Mucosa of stomach (tissue), 1 donor: ENCODE measurements around the gene BRSK2.

Experiments
- H3K27me3 ChIP-seq: one replicate; pipeline ENCODE4 v1.7.0; 2013; ENCODE audit warnings: mild to moderate bottlenecking, low read length; ENCODE audit not compliant: control insufficient read depth, insufficient read depth
- H3K36me3 ChIP-seq: one replicate; pipeline ENCODE4 v1.7.0; 2013; ENCODE audit warnings: low read length; ENCODE audit not compliant: control insufficient read depth, insufficient read depth
- H3K4me1 ChIP-seq: one replicate; pipeline ENCODE4 v1.7.0; 2013; ENCODE audit warnings: mild to moderate bottlenecking, low read length; ENCODE audit not compliant: control insufficient read depth, insufficient read depth
- H3K4me3 ChIP-seq: one replicate; pipeline ENCODE4 v1.7.0; 2013; ENCODE audit warnings: low read length
- H3K9ac ChIP-seq: one replicate; pipeline ENCODE4 v1.7.0; 2013; ENCODE audit warnings: mild to moderate bottlenecking, low read length, moderate library complexity
- H3K9me3 ChIP-seq: one replicate; pipeline ENCODE4 v1.7.0; 2013; ENCODE audit warnings: mild to moderate bottlenecking, low read length, moderate library complexity; ENCODE audit not compliant: control insufficient read depth
- donor health status: Pancreatic carcinoma.

BRSK2 gene

DNA sequence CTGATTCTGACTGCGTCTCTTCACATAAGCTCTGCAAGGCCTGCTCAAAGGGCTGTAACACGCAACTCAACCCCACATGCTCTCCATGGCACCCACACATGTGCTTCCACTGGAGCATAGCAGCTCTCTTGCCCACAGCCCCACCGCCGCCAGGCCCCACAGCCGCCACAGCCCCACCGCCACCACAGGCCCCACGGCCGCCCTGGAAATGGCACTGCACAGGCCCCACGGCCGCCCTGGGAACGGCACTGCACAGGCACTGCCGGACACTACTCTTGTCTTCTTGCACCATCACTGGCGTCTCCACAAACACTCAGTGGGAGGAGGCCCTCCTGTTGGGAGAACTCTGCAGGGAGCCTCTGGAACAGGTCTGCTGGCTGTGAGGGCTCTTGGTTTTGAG lies 88.3 kb downstream of the BRSK2 start:
- no peak overlapping the region for H3K4me3 ChIP-seq
- no peak overlapping the region for H3K9ac ChIP-seq
- H3K27me3 ChIP-seq = no peaks in the 10 kb centered on the region
- H3K36me3 ChIP-seq = no peaks in the 10 kb centered on the region
- peaks cover 8% of the 10 kb centered on the region for H3K4me1 ChIP-seq
- H3K9me3 ChIP-seq = no peaks in the 10 kb centered on the region

- H3K36me3 ChIP-seq = no peaks in the 10 kb centered on the region
- no peak overlapping the region for H3K9ac ChIP-seq
- no peaks in the 10 kb centered on the region for H3K9me3 ChIP-seq
- peaks cover 8% of the 10 kb centered on the region for H3K4me1 ChIP-seq
- no peak overlapping the region for H3K4me3 ChIP-seq
- H3K27me3 ChIP-seq = no peaks in the 10 kb centered on the region
Observed at GRCh38 chr11:1478544-1478943, 88.8 kb downstream of the BRSK2 start.

DNA sequence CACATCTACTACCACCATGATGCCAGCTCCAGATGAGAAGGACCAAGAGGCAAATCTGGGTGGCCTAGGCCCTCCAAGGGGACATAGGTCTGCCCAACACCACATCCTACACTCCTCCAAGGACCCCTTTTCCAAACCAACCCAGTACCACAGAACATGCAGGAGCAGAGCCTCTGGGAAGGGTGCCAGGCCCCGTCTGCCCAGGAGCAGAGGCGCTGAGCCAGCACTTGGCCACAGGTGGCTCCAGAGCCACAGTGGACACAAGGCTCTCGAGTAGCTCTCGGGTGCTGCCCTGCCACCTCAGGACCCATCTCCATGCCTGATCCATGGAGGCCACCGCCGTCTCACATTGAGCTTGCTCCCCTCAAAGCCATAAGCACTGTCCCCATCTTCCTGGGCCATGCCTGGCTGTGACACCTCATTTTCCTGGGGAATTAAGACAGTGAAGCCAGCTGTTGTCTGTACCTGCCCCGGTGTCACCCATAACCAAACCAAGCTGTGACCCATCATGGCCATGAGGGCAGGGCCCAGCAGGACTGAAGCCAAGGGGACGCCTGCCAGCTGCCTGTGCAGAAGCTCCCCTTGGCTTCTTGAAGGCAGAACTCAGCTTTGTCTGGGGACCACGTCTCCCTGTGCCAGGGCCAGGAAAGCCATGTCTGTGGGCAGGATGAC lies 89.4 kb downstream of the BRSK2 start:
- no peaks in the 10 kb centered on the region for H3K36me3 ChIP-seq
- no peaks in the 10 kb centered on the region for H3K27me3 ChIP-seq
- H3K9ac ChIP-seq = no peak overlapping the region
- peaks cover 12% of the 10 kb centered on the region for H3K4me1 ChIP-seq
- no peak overlapping the region for H3K4me3 ChIP-seq
- H3K9me3 ChIP-seq = no peaks in the 10 kb centered on the region

- no peaks in the 10 kb centered on the region for H3K36me3 ChIP-seq
- H3K9me3 ChIP-seq = no peaks in the 10 kb centered on the region
- H3K4me1 ChIP-seq = peaks cover 13% of the 10 kb centered on the region
- H3K27me3 ChIP-seq = no peaks in the 10 kb centered on the region
- no peak overlapping the region for H3K4me3 ChIP-seq
- H3K9ac ChIP-seq = no peak overlapping the region
Observed at GRCh38 chr11:1479678-1480118, 90.0 kb downstream of the BRSK2 start.

- Histone ChIP-seq H3K9ac (no peak overlapping the region), H3K27me3 (no peaks in the 10 kb centered on the region), H3K36me3 (no peaks in the 10 kb centered on the region), H3K4me3 (no peak overlapping the region), H3K9me3 (no peaks in the 10 kb centered on the region), H3K4me1 (peaks cover 18% of the 10 kb centered on the region)
Observed at GRCh38 chr11:1480191-1480554, 90.4 kb downstream of the BRSK2 start.

GRCh38 chr11:1480555-1481482 lies 91.1 kb downstream of the BRSK2 start:
- H3K9me3 ChIP-seq = no peaks in the 10 kb centered on the region
- no peaks in the 10 kb centered on the region for H3K36me3 ChIP-seq
- H3K27me3 ChIP-seq = no peaks in the 10 kb centered on the region
- no peak overlapping the region for H3K4me3 ChIP-seq
- peaks cover 24% of the 10 kb centered on the region for H3K4me1 ChIP-seq
- H3K9ac ChIP-seq = no peak overlapping the region

DNA sequence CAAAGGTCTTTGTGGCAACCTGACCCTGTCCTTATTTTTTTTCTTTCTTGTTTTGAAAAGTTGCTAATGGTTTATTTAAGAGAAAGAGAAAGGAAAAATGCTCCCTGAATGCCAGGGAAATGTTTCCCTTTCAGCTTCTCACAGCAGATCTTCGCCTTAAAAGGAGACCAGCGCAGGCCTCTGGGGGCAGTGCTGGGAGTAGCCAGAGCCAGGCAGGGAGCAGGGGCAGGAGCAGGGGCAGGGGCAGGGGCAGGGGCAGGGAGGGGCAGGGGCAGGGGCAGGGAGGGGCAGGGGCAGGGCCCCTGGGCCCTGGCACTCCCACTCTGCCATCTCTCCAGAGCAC lies 91.7 kb downstream of the BRSK2 start:
- H3K4me3 ChIP-seq = no peak overlapping the region
- H3K36me3 ChIP-seq = no peaks in the 10 kb centered on the region
- H3K27me3 ChIP-seq = no peaks in the 10 kb centered on the region
- peaks cover 30% of the 10 kb centered on the region for H3K4me1 ChIP-seq
- H3K9ac ChIP-seq = no peak overlapping the region
- H3K9me3 ChIP-seq = no peaks in the 10 kb centered on the region

DNA sequence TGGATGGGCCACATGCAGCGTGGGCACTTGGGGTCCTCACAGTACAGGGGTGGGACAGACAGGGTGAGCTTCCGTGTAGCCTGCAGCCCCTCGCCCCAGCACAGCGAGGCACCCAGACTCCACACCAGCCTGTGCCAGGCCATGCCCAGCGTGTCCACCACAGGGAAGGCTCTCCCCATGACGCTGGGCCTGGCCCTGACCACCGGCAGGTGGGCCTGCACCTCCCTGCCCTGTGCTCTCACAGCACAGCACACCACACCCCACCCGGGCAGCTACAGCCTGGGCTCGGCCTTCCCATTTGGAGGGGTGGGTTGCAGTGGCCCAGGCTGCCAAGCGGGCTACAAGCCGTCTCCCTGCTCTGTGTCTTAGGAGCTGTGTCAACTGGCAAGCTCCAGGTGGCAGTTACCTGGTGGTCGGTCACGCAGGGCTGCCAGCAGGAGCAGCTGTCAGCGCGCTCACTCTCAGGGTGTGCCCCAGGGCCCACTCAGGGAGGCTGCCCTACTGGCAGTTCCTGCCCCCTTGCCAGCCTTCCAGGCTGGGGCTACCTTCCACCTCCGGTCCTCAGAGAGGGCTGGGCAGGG lies 92.2 kb downstream of the BRSK2 start:
- no peak overlapping the region for H3K4me3 ChIP-seq
- H3K9ac ChIP-seq = no peak overlapping the region
- H3K27me3 ChIP-seq = no peaks in the 10 kb centered on the region
- no peaks in the 10 kb centered on the region for H3K9me3 ChIP-seq
- H3K36me3 ChIP-seq = no peaks in the 10 kb centered on the region
- peaks cover 35% of the 10 kb centered on the region for H3K4me1 ChIP-seq

DNA sequence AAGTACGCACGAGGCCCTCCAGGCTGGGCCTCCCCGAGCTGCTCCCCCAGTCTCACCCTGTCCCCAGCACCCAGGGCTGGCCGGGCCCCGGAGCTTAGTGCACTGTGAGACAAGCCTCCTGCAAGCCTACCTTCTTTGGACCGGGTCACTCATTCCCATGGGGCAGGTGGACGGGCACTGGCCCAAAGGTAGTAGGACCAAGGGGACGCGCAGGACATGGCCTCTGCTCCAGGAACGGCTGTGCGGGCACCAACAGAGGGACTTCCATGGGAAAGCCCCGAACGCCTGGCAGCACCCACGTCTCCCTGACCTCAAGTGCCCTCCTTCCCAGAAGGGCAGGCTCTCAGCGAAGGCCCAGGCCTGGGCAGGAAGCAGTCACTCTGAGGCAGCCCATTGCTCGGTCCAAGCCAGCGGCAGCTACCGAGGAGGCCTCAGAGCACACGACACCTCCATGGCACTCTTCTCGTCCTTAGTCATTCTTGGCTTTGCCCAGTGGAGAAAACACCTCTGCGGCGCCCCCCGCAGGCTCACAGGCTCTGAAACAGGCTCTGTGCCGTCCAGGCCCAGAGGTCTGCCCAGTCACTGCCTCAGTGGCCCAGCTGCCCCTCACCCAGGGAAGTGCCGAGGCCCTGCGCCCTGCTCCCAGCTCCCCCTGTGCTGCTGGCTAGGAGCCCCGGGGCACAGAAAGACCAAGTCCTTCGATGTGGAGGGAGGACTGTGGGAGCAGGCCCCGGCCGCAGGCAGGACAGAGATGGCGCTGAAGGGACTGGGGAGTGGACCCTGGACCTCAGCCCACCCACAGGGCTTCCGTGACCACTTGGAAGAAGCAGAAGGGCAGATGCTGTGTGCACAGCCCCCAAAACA lies 93.1 kb downstream of the BRSK2 start:
- Histone ChIP-seq H3K4me3 (no peak overlapping the region), H3K36me3 (no peaks in the 10 kb centered on the region), H3K9me3 (no peaks in the 10 kb centered on the region), H3K9ac (no peak overlapping the region), H3K4me1 (peaks cover 44% of the 10 kb centered on the region), H3K27me3 (no peaks in the 10 kb centered on the region)

- Histone ChIP-seq H3K9ac (no peak overlapping the region), H3K27me3 (no peaks in the 10 kb centered on the region), H3K4me3 (no peak overlapping the region), H3K4me1 (peaks cover 51% of the 10 kb centered on the region), H3K36me3 (no peaks in the 10 kb centered on the region), H3K9me3 (no peaks in the 10 kb centered on the region)
Observed at GRCh38 chr11:1483445-1483961, 93.8 kb downstream of the BRSK2 start.

- H3K4me3 ChIP-seq = no peak overlapping the region
- no peaks in the 10 kb centered on the region for H3K9me3 ChIP-seq
- H3K4me1 ChIP-seq = peaks cover 56% of the 10 kb centered on the region
- H3K27me3 ChIP-seq = no peaks in the 10 kb centered on the region
- H3K9ac ChIP-seq = no peak overlapping the region
- no peaks in the 10 kb centered on the region for H3K36me3 ChIP-seq
Observed at GRCh38 chr11:1484061-1484671, 94.4 kb downstream of the BRSK2 start.
